Measurements from ENCODE around the gene ZDHHC21.
"Not testable (repeated sequence)": the region's sequence is repeated elsewhere in the genome, so short reads cannot be mapped to it uniquely, and the experiment has no call there.

The ZDHHC21 gene

DNA sequence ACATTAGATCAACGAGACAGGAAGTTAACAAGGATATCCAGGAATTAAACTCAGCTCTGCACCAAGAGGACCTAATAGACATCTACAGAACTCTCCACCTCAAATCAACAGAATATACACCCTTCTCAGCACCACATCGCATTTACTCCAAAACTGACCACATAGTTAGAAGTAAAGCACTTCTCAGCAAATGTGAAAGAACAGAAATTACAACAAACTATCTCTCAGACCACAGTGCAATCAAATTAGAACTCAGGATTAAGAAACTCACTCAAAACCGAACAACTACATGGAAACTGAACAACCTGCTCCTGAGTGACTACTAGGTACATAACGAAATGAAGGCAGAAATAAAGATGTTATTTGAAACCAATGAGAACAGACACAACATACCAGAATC, 10.6 kb downstream of the ZDHHC21 start:
- not testable (repeated sequence) for DNase-seq

DNA sequence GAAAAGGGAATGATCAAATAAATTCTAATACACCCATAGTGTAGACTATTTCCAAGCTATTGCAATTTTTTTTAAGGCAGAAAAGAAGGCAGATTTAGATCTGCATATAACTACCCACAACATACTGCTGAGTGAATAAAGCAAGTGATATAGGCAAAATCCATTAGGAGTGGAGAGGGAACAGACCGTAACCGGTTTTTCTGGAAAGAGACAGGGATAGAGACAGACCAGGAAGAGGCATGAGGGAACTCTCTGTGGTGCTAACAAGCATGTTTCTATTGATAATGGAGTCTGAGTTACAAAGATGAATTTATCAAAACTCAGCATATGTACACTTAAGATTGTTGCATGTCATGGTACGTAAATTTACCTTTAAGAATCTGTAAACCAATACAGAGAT, 14.5 kb downstream of the ZDHHC21 start:
- no peak for DNase-seq

DNA sequence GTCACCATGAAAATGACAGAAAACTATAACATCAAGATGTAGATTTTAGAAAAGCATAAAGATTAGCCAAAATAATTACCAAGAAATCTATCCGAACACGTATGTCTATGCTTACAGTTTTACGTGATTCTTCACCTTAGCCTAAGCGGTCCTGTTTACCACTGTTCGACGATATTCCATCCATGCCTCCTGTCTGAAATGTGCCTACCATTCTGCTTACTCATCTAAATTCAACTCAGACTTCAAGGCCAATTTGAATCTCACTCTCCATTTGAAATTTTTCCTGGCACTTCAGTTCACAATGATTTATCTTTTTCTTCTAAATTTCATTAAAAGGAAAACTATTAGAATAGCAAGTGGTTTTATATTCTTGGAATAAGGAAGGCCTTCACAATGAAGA, 15.4 kb downstream of the ZDHHC21 start:
- no peak for DNase-seq

DNA sequence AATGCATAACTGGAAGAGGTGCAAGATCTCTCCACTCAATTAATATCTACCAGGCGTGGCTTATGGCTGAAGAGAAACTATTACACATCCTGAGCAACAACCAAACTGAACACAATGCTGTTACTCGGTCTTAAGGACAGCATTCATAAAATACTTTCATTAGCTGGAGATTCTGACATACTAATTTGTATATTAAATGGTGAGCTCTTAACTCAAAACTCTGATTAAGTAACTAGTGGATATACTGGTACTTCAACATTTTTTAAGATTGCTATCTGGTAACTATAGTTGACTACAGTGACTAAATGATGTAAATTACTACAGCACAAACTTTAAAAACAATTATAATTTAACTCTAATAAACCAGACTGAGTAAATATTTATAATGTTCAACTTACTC, 15.8 kb downstream of the ZDHHC21 start:
- DNase-seq: no peak

DNA sequence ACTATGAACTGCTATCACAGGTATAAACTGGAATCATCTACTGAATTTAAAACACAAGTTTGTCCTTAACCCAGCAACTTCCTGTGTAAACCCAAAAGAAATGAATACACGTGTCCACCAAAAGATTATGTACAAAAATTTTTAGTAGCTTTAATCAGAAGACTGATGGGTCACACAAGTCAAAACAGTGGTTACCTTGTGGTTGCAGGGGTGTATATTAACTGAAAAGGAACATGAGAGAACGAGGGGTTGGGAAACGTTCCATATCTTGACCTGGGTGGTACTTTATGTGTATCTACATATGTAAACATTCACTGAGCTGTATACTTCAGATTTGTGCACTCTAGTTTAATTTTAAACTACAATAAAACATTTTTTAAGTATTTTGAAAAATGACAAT, 18.6 kb downstream of the ZDHHC21 start:
- no peak for DNase-seq

DNA sequence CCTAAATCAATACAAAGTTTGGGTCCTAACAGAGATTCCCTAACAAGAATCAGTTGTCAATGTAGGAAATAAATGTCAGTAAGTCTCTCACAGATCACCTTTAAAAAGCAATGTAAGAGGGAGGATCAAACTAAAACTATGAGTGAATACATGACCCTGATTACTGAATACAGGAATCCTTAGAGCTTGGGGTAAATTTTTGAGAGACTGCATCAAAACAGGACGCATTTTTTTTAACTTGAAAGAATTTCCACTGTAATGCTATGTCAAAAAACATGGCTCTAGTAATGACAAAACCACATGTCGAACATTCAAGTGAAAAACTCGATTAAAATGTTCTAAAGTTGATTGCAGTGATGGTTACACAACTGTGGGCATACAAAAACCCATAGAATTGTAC, 21.9 kb downstream of the ZDHHC21 start:
- DNase-seq: no peak

DNA sequence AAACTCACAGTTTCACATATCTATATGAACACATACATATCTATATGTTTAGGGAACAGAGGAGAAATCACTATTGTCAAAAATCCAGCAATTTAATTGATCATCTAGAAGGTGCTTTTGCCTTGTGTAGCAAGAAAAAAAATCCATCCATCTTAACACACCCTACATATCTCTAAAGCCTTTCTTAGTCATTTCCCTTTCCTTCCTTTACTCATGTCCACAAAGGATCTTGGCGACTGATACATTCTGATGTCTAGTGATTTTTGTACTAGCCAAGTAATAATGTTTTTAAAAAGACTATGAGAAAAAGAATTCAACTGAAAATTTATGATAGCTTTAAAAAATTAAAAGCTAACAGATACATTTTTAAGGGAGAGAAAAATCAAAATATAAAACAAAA, 22.5 kb downstream of the ZDHHC21 start:
- no peak for DNase-seq

DNA sequence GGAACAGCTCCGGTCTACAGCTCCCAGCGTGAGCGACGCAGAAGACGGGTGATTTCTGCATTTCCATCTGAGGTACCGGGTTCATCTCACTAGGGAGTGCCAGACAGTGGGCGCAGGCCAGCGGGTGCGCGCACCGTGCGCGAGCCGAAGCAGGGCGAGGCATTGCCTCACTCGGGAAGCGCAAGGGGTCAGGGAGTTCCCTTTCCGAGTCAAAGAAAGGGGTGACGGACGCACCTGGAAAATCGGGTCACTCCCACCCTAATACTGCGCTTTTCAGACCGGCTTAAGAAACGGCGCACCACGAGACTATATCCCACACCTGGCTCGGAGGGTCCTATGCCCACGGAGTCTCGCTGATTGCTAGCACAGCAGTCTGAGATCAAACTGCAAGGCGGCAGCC, 29.2 kb downstream of the ZDHHC21 start:
- DNase-seq: not testable (repeated sequence)

DNA sequence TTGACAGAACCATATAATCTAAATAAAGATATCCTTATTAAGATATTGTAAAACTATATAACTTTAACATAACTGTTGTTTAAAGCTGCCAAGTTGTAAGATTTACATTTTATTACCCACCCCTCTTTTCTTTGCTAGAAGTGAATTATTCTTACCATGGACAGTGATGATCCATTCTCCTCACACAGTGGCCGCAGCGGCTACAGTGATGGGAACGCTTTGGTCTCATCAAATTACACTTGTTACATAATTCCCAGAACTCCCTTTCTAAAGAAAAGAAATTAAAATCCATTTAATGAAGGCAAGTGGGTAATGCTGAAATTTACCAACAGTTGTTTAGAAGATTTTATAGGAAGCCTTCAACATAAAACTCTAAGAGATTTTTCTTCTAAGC, 31.2 kb downstream of the ZDHHC21 start:
- no peak for DNase-seq

DNA sequence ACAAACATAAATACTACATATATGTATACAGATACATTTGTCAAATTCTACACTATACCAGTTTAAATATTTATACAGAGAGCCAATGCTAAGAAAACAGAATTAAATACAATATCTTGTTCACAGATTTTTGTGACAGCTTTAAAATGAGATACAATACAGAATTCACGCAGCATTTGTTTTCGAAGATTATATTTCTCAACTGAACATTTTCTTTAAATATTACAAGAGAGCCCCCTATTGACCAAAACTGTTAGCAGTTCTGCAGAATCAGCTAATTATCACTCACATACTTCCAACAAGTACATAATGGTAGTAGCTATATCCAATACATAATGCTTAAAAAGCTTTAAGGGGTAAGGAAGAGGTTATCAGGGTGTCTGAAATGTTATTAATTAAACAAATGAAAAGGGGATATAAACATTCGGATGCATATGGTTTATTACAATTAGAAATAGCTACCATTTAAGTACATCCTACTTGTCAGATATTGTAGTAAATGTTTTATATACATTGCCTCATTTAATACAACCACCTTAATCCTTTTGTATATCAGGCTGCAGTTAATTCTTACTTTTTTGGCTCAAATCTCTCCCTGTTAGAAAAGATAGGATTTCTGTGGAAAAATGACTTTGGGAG, 31.7 kb downstream of the ZDHHC21 start:
- peak in 1 of 2 donors; percentile 13 for DNase-seq

DNA sequence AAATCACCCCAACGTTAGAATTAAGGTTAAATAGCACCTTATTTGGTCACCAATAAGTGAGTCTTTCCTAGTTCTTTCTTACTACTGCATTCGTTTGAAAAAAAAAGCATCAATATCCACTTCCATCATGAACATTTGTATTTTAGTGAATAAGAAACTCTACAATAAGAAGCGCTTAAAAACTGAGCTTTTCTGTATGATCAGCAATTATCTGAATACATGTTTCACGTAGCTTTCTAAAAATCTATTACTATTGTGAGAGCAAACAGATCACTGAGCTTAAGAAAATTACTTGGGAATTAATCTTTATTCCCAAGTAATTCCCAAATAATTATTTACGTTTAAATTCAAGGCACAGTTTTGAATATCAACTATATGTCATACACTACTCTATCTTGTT, 32.5 kb downstream of the ZDHHC21 start:
- DNase-seq: no peak

DNA sequence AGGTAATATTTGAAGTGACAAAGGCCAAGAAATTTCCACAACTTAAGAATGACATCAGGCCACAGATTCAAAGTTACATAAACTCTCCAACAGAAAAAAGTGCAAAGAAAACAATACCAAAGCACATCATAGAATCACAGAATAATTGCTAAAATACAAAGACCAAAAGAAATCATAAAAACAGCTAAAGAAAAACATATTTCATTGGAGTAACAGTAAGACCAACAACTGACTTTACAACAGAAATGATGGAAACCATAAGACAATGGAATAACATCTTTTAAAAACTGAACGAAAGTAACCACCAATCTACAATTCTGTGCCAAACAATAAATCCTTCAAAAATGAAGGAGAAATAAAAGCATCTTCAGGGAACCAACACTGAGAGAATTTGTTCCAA, 38.3 kb downstream of the ZDHHC21 start:
- no peak for DNase-seq

DNA sequence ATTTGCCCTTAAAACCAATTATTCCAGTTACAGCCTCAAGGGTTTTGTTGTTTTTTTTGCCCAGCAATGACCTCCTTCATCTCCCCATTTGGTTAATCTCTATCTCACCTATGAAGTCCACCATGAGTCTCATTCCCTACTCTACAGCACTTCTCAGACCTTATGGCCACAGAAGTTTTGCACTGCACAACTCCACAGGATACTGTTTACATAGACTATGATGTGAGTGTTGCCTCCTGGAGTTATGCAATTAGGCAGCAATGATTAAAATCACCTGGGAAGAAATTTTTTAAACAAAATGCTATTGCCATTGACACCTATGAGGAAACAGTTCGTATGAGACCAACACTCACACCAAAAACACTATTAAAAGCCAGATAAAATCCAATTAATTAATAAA, 39.7 kb downstream of the ZDHHC21 start:
- no peak for DNase-seq

DNA sequence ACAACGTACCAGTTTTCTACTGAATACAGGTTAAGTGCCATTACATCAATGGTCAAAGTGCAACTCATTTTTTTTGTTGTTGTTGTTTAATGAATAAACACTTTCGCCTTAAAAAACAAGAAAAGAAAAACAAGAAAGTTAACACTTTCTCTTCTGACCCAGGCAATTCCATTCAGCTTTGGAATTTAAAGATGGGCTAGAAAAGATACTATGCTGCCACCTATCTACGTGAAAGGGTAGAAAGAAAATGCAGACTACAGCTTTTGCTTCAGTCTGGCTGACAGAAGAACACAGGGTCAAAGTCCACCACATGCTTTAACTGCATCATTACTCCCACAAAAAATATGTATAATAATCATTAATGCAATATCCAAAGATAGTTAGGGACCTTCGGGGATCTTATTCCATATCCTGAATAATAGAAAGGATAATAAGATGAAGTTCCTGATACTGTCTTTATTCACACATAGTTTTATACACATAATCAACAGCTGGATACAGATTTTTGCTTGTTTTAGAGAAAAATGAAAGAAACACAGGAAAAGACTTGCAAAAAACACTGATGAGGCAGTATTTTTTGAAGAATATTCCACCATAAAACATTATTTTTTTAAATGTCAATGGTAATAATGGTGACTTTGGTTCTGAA, 40.4 kb downstream of the ZDHHC21 start:
- DNase-seq: peak in 1 of 2 donors; percentile 59

DNA sequence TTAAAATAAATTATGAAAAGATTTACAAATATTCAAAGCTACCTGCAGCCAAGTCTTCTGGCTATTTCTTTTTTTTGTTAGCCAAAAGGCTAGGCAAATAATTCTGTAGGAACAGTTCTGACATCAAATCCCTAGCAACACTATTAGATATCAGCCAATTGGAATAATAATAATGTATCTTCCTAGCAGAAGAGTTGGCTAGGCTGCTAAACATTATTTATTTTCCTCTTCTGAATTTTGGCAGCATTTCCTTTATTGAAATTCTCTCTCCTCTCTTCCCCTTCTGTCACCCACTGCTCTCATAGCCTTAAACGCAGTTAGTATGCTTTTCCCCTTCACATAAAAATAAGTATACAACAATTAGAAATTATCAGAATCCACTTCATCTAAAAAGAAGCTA, 42.6 kb downstream of the ZDHHC21 start:
- no peak for DNase-seq

DNA sequence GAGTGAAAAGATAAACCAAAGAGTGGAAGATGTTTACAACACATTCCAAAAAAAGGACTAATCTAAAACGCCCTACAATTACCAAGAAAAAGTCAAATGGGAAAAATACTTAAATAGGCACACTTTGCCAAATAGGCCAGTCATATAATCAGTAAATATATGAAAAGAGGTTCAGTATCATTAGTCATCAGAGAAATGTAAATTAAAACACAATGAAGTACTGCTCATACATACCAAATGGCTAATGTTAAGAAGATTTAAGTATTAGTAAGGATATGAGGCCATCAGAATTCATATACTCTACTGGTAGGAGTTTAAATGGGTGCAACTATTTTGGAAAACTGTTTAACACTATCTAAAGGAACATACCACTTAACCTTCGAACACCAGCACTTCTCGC, 47.6 kb downstream of the ZDHHC21 start:
- DNase-seq: no peak

DNA sequence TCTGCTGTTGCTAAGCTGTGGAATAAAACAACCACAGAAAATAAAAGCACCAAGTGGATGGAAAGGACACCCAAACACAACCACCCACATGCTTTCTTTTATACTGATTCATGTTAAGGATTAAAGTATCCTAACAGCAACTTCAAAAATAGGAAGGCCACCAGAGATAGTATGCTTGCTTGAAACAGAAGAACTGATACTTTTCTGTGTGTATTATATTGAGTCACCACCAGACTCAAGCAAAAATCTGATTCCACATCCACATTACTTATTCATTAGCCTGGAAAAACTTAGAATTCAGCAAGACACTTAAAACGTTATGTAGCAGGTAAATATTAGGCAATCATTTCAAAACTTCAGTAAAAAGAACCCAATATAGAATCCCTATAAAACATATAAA, 52.3 kb downstream of the ZDHHC21 start:
- no peak for DNase-seq

DNA sequence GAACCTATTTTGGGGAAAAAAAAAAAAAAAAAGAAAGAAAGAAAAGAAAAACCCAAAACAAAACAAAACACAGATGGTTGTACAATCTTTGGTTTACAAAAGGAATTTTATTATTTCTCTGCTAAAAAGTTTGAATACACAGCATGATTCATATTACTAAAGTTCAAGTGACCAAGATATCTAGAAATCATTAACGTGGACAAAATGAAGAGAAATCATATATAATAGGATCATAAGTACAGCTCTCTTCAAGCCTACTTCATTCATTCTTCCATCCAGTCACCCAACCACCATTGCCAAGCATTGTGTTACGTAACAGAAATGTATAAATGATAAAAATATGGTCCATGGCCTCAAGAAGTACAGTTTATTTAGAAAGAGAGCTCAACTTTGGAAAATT, 52.9 kb downstream of the ZDHHC21 start:
- no peak for DNase-seq

DNA sequence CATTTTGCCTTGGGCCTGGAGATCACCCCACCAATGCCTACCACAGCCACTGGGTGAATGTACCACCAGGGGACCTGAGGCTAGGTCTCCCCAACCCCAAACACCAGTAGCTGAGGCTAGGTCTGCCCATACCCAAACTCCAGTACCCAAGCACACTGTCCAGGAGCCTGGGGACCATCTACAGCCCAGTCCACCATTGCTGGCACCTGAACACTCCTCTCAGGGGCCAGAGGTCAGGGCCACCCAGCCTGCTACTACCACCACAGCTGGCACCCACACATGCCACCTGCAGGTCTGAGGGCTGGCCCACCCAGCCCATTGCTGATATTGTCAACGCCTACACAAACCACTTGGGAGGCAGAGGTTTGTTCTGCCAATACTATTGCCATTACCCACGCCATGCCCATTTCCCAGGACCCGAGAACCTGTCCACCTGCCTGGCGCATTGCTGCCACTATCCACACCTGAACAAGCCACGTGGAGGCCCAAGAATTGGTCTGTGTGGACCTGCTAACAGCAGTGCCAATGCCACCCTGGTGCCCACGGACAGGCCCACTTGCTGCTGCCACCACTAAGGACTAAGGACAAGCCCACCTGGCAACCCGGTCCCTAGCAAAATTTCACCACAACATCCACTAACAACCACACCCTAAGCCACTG, 59.2 kb downstream of the ZDHHC21 start:
- DNase-seq: no peak

DNA sequence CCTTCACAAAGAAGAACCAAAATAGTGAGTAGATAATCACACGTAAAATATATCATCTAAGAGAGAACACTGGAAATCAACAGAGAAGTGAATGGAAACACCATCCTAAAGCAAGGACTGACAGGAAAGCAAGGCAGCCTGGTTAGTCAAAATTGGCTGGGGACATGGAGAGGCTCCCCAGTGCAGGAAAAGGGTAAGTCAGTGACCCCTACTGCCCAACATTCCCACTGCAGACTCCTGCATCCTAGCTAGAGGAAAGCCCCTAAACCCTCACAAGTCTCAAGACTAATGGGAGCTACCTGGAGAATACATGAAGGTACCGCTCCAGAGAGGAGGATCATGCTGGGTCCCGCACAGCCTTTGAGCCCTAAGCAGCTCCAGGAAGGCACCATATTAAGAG, 60.1 kb downstream of the ZDHHC21 start:
- no peak for DNase-seq

DNA sequence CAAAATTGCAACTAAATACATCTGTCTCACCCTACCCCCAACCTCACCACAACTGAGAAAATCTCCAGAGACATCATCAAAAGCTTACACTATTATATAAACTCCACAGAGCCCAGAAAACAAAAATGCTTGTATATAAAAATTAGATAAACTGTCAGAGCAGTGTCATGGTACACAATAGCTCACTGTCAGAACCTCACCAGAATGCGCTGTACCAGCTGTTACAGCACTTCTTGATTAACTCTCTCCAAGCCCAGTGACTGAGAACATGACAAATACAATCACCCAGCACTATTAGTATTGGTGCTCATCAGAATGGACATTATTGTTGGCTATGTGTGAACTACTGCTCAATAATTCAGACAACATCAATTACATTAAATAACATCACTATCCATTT, 65.7 kb downstream of the ZDHHC21 start:
- DNase-seq: peak in 1 of 2 donors; percentile 26

DNA sequence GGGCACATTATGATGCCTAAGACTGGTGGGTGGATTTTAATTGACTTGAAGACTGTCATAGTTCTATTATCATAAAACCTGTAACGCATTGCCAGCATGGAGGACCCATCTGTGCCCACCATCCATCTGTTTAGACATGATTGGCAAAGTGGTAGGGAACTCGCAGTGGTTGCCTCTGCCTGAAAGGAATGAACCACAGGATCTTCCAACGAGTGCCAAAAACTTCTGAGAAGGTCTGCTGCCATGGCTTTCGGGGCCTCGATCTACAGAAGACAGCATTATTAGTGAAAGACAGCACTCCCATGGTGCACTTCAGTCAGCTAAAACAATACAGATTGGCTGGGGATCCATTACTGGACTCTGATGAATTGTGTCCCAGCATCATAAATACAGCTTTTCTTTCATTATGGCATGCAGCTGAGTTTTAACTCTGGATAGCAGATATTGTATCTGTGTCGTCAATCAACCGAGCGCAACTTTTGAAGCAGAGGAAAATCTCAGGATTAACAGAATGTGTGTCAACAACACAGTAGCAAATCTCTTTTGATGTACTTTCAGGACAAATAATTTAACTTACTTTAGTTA, 74.3 kb downstream of the ZDHHC21 start:
- DNase-seq: no peak

DNA sequence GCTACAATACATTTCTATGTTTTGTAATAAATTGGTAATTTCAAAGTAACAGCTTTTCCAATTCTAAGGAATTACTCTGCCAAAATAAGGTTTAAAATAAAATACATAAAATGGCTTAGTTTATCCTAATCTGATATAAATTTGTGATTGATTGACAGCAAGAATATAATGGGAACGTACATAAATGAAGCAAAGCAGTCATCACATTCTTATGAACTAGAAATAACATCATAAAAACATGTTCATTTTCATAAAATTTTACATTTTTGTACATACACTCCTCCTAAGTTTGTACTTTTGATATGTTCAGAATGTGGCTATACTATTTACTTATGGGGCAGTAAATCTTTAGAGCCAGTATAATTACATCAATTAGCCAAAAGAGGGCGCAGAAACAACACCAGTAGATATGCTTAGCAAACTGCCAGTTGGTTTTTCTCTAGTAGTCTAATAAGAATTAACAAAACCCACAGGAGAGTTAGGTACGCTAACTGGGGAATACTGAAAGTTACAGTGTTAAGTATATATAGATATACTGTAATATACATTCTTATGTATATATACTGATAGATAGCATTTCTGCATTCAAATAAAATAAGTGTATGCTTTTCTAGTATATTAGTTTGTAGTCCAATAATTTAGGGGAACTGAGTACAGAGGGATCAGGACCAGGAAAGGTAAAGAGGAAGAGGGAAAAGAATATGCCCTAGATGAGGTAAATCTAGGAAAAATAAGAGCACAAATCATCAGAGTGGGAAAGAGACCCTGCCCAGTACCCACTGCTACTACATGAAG, 76.8 kb downstream of the ZDHHC21 start:
- DNase-seq: peak in 1 of 2 donors; percentile 62

Data from hippocampal formation (tissue), 2 donors.